ENCODE measurements around the gene ADGRG3.

ADGRG3 gene

DNA sequence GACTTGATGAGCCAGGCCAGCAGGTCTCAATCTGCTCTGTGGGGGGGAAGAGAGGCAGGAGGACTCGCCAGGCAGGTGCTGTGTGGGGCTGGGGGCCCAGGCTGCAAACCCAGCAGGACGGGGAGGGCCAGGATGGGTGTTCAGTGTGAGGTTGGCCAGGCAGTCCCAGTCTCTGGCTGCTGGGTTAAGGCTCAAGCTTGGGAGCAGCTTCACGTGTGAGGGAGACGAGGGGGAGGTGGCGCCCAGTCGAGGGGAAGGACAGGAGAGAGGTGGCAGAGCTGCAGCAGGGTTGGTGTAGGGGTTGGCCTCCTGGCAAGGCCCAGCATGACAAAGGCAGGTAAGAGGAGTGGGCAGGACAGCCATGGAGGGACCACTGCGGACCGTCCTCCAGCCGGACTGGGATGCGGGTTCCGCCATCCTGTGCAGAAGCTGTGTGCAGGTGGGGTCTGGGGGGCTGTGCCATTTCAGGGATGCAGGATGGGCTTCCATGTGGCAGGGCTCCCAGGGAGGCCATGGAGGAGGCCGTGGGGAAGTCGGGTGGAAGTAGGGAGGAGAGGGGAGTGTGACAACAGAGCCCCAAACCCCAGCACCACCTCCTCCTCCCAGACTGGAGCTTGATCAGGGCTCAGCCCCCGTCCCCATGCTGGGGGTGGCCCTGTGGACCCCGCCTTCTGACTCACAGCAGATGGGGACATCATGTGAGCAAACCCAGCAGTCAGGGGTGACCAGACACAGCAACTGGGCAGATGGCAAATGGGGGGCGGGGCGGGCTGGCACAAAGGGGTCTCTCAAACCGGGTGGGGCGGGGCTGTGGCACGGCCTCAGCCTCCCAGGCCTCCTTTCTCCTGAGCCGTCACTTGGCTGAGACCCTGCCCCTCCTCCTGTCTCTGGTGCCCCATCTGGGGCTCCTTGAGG is 36.9 kb upstream of the ADGRG3 start:
- no peak for DNase-seq

DNA sequence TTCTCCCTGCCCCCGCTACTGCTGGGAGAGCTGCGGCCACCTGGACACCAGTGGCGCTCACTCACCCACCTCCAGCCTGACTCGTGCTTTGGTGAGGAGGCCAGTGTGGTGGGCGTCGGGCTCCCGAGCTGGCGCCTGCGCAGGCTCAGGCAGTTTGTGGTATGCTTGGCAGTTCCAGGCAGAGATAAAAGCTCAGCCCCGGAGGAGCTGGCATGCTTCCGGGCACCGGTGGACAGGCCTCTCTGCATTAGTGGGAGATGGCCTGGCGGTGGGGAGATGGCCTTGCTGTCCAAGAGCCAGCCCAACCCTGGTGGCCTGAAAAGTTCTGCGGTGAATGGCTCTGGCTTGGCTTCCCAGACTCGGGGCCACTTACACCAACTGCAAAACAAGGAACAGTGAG is 35.5 kb upstream of the ADGRG3 start:
- DNase-seq: no peak

DNA sequence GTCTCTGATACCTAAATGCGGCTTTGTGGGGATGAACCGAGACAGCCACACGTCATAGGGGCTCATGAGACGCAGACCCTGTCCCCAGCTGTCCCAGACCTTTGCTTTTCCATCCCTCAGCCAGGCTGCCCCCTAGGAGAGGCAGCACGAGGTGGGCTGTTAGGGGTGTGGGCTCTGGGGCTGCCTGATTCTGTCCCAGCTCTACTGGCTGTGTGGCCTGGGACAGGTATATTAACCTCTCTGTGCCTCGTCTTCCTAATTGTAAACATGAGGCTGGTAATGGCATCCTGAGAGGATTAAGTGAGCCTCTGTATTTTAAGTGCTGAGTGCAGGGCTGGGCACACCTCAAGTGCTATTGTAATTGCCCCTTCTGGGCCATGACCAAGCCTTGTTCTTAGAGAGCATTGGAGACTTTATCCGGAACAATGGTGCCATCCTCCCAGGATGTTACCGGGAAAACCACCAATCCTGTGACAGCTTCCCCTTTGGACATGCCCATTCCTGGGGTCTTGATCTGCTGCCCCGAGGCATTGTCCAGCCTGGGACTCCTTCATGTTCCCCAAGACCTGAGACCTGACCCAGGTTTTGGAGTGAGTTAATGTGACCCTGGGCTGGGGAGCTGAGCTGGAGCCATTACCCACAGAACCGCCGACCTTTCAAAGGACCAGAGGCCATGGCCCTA is 34.6 kb upstream of the ADGRG3 start:
- no peak for DNase-seq

DNA sequence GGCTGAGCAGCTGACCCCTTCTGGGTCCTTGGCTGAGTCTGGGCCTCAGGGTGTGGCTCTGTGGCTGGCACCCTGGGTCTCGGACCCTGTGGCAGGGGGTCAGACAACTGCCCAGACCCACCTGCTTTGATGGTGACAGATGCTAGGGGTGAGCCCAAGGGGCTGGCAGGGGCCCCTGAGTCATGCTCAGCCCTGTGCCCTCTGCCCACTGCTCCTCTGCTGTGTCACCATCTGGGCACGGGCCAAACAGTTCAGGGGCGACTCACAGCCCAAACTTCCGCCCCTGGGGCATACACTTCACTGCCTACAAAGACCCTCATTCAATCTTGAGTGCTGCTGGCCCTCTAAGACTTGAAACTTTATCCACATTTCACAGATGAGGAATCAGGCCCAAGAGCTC is 33.9 kb upstream of the ADGRG3 start:
- DNase-seq: no peak

DNA sequence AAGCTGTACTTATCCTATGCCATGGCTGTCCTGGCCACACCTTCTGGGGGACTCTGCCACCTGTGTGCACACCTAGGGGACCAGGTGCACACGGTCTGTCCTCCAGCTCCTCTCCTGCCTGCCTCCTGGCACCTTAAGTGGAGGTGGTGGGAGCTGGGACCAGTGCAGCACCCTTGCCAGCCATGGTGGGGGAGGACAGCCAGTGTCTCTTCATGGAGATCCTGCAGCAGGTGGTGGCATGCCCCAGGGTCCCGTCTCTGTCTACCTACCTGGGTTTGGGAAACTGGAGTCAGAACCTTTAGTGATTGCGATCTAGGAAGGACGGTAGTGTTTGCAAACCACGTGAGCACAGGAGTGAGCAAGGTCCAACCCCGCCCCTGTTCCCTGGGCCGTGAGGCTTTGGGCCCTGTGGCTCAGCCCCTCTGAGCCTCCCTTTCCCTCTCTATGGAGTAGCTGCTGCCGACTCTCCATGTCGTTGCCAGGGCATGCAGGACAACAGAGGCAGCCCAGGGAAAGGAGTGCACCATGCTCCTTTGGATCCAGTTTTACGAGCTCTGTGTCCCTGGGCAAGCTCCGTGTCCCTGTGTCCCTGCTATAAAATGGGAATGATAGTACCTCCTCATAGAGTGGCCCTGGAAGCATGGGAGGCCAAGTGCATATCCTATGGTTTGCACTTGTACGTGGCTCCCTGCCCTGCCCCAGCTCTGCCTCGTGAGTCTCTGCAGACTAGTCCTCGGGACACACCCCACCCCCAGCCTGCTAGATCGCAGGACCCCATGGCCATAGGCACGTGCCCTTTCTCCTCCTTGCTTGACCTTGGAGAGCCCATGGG is 32.6 kb upstream of the ADGRG3 start:
- no peak for DNase-seq

DNA sequence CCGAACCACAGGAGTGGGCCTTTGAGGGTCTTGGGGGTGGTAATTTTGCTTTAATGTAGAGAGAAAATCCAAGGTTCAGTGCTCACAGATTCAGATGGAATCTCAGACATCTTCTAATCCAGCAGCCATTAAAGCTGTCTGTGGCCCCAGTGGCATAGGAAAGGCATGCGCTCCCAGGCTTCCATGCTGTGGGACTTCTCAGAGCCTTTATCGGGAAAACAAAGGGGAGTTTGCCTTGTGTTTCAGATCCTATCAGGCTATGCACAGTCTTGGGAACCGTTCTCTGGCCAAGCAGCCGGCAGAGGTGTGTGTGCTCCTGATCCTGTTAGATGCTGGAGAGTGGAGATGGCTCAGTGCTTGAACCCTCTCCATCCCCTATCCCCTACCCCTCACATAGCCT is 31.9 kb upstream of the ADGRG3 start:
- no peak for DNase-seq

DNA sequence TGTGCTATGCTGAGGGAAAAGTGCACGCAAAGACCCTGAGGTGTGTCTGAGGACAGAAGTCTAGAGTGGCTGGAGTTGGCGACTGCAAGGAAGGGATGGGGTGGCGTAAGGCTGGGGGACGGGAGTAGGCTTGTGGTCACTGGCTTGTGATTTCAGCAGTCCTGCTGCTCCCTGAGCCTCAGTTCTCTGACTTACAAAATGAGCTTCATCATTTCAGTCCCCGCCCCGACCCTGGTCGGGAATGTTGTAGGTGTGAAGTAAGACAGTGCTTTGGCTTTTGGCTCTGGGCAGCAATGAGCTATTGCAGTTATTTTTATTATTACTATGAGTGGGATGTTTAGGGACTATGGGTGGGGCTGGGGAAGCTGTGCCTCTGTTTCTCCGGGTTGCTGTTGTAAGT is 31.1 kb upstream of the ADGRG3 start:
- no peak for DNase-seq

DNA sequence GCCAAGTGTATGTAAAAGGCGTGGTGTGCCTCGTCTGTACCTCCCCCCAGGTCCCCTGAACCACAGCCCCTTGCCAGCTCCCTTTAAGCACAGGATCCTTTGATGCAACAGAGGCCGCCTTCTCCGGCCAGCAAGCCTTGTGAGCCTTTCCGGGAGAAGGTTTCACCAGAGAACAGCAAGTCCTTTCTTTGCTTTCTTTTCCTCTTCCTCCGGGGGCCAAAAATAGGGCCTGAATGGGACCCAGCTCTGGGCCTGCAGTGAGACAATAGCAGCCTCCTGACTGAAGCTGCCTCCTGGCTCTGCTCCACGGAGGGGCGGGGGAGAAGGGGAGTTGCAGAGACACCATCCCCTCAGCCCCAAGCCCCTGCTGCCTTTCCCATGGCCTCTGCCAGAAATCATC is 30.7 kb upstream of the ADGRG3 start:
- no peak for DNase-seq

DNA sequence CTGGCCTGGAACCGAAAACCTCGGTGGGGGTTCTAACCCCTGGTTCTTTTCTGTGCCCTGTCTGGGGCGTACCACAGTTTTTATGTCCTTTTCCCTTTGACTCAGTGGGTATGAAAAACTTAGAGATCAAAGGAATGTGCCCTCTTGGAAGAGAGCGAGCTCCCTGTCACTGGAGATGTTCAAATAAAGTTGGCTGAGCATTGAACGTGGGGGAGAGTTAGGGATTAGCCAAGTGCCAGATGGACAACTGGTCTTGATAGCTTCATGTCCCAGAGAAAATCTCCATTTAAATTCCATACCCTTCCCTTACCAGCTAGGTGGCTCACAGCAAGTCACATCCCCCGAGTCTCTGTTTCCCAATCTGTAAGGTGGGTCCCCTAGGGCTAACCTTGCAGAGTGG is 30.1 kb upstream of the ADGRG3 start:
- DNase-seq: no peak

DNA sequence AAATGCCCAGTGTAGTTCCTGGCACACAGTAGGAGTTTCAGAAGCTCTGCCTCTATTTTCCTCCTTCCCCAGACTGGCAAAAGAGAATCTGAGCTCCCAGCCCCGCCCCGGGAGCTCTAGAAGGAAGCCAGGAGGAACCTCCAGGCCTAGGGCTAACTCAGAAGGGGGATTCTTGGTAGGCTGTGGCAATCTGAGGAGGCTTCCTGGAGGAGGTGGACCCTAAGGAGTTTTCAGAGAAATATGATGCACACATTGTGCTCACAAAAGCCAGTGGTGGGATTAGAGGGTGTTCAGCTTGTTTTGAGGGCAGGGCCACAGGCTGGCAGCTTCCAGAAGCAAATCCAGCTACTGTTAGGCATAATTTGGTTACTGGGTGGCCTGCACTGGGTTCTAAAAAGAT is 29.7 kb upstream of the ADGRG3 start:
- DNase-seq: no peak

DNA sequence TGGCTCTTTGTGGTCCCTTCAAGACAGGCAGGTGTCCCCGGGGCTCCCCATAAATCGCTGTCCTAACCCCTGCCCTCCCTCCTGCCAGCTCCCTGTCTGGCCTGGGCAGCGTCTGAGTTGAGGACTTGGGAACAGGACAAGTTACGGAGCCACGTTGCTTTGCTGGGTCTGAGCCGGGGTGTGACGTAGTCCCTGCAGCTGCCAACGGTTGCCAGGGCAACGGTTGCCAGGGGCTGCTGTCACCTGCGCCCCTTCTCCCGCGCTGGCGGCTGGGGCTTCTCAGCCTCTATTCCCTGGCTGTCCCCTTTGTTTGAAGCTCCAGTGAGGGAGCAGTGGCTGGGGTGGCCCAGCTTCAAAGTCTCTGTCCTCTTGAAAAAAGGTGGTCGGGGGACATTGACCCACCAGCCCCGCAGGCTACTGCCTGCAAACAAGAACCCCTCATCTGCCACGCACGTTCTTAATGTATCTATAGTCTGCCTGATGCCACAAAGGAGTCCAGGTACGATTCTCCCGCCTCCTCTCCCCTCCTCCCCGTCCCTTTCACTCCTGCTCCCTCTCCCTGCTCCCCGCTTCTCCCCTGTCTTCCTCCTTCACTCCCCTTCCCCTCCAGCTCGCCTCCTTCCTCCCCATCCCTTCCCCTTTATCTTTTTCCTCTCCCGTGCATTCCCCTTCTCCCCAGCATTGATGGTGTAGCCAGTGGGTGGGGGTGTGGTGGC is 28.8 kb upstream of the ADGRG3 start:
- no peak for DNase-seq

DNA sequence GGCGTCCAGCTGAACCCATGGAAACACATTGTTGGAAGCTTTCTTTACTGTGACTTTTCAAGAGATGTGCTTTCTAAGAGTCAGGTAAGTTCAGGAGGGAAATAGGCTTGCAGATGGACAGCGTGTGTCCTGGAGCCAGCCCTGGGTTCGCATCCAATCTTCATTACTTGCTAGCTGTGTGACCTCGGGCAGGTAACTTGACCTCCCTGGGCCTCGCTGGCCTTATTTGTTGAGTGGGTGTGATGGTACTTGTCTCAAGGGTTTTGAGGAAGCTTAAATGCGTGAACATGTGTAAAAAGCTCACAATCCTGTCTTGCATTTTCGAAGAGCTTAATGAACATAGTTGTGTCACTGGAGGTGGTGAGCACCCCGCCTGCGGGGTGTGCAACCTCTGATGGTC is 27.9 kb upstream of the ADGRG3 start:
- no peak for DNase-seq

DNA sequence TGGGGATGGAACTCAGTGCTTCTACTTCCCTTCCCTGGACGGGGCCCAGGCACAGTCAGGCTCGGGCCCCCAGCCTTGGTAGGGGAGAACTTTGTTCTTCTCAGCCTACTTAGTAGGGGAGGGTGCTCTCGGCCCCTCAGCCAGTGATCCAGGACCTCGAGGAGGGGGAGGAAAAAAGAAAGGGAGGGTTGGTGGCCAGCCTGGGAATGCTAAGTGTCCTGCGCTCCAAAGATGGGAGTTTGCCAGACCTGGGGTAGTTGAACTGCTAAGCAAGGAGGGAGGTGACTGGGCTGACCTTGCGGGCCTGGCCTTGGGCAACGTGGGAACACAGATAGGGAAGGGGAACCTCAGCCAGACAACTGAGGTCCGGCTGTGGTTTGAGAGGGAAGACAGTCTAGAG is 27.5 kb upstream of the ADGRG3 start:
- DNase-seq: no peak

DNA sequence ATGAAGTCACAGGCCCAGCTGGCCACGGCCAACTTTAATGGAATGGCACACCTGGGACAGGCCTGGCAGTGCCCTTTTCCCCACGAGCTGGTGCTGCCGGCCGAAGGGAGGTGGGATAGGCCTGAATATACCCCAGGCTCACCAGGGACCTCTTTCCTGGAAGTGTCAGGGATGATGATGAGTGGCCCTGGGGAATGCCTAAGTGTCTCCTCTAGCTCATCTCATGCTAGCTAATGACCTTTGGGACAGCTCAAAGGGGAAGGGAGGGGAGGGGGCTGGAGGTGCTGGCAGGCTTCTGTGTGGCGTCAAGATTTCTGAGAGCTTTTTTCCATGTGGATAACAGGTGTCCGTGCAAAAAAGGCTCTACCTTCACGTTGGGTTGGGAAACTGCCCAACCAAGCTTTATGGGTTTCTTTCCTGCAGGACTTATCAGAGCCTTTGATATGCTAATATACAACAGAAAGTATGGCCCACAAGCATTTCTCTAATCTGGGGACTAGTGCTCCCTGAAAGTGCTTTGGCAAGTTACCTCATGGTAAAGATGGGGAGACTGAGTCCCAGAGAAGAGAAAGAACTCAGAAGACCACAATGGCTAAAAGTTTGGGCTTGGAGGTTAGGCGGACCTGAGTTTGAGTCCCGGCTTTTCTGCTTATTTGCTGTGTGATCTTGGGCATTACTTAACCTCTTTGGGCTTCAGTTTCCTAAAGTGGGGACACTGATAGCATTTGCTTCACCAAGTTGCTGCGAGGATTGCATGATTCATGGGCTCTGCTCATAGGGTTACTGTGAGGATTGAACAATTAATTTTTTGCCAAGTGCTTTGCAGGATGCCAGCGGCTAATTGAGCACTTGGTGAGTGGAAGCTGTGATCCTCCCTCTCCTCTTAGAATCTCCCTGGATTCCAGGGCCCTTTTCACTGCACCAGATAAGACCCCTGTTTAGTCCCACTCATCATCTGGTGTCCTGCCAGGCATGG is 25.7 kb upstream of the ADGRG3 start:
- no peak for DNase-seq

DNA sequence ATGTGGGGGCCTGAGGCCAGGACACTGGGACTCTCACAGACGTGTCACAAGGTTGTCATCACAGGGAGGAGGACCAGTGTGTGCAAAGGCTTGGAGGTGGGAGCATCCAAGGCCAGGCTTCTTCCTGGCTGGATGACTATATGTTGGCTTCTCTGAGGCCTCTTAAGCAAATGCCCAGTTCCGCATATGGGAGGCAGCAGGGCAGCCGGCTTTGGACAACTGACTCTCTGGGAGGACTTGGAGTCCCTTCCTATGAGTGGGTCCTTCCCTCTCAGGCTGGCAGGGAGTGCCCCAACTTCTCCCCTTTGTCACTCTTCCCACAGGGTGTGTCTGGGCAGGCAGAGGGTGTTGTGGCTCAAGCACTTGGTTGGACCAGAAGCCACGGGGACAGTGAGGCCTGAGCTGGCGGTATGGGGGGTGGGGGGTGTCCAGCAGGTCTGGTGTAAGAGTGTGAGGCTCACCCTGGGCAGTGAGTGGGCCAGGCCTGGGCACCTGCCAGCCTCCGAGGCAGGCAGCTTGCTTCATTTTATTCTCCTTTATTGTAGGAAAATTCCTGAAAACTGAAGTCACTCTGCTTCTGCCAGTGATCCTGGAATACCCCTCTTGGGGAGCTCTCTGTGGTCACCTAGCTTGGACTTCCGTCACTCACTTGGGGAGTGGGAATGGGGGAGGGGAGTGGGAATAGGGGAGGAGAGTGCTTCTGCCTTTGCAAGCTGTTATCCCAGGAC is 24.8 kb upstream of the ADGRG3 start:
- DNase-seq: no peak

DNA sequence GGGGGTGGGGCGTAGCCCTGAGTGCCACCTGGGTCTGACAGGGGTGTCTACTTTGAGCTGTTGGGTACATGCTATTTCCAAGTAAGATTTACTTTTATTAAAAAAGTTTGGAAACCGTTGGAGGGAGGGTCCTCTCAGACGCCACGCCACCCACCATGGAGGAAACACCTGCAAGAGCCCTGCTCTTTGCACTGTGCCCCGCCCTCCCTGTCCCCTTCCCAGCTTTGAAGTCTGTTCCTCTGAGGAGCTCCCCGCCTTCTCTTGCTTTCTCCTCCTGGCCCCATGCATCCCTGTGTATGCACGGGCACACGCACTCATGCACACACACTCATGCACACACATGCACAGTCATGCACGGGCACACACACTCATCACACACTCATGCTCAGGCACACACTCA is 24.2 kb upstream of the ADGRG3 start:
- no peak for DNase-seq

DNA sequence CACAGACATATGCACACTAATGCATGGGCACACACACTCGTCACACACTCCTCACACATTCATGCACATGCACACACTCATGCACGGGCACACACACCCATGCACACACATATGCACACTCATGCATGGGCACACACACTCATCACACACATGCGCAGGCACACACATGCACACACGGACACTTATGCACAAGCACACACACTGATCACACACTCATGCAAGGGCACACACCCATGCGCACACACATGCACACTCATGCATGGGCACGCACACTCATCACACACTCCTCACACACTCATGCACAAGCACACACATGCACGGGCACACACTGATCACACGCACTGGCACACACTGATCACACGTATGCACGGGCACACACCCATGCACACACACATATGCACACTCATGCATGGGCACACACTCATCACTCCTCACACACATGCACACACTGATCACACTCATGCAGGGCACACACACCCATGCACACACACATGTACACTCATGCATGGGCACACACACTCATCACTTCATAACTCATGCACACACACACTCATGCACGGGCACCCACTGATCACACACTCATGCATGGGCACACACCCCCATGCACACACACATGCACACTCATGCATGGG is 23.6 kb upstream of the ADGRG3 start:
- no peak for DNase-seq

DNA sequence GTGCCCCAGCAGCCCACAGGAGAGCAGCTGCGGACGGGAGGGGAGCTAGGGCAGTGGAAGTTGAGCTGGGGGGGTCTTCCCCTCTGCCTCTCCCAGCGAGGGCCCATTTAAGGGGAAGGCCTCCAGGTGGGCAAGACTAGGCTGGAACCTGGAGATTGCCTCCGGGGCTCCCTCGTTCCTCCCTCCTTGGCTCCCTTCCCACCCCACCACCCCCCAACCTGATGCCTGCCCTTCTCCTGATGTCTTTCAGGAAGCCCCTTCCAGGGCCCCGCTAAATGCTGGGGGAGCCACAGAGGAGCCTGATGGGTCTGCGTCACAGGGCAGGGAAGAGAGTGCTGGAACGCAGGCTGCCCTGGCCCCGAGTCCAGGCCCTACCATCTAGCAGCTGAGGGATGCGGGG is 22.9 kb upstream of the ADGRG3 start:
- no peak for DNase-seq

DNA sequence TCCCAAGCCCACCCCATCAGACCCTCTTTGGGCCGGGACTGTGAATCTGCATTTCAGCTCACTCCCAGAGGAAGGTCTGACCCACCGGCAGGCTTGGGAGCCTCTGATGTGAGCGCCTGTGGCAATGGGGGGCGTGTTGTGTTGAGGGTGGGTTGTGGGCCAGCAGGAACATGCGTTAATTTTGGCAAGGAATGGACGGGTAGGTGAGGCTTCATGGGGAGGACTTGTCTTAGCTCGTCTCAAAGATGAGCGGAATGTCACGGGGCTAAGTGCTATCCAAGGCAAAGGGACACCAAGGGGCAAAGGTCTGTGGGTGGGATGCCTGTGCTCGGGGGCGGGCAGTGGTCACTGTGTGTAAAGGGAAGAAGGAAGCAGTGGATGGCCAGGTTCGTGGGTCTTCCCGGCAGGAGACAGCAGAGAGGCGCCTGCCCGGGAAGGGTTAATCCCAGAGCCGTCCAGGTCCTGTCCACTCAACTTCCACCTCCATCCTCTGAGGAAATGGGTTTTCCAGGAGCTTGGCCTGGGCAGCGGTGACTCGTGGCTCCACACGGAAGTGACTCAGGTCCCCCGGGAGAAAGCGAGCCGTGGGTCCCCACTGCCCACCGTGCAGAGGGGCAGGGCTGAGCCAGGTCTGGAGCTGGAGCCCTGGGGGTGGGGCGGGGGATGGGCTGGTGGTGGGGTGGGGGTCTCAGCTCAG is 22.3 kb upstream of the ADGRG3 start:
- DNase-seq: no peak

Measured in activated naive CD4-positive, alpha-beta T cell (primary cell).